GM12864 (cell line): ENCODE results near the gene PHACTR1.
"Not testable (repeated sequence)": the region's sequence is repeated elsewhere in the genome, so short reads cannot be mapped to it uniquely, and the experiment has no call there.

ENCODE experiments used
- DNase-seq: peaks from one replicate; pipeline ENCODE4 v3.0.0-alpha.2; 2011; ENCODE audit warnings: low read depth
- H3K4me3 ChIP-seq: 2 replicates; pipeline ENCODE4 v1.5.1; 2011; ENCODE audit warnings: mild to moderate bottlenecking, low read depth, low read length, control low read depth
- TF ChIP-seq, protein P1 (sequence below): IDR thresholded peaks from 2 replicates; pipeline ENCODE4 v1.5.1; 2011; ENCODE audit warnings: low read depth, mild to moderate bottlenecking, moderate library complexity, low read length, control low read depth, inconsistent platforms; ENCODE audit errors: missing control alignments

The PHACTR1 gene

DNA sequence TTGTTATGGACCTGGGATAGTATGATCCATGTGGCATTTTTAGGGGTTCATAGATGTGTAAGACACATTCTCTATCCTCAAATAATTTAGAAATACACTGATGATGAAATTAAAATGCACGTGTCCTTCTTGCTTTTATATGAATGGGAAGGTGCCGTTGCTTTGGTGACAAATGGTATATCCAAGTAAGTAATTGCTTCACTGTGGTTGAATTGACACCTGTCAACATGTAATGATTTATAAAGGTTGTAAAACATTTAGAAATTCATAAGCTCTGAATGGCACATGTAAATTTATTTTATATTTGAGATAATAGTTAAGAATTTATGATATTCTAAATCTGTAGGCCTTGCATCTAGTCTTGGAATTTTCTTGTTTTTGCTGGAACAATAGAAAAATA lies 227.0 kb downstream of the PHACTR1 start:
- H3K4me3 ChIP-seq = no peak overlapping the region
- TF ChIP-seq, protein P1, sequence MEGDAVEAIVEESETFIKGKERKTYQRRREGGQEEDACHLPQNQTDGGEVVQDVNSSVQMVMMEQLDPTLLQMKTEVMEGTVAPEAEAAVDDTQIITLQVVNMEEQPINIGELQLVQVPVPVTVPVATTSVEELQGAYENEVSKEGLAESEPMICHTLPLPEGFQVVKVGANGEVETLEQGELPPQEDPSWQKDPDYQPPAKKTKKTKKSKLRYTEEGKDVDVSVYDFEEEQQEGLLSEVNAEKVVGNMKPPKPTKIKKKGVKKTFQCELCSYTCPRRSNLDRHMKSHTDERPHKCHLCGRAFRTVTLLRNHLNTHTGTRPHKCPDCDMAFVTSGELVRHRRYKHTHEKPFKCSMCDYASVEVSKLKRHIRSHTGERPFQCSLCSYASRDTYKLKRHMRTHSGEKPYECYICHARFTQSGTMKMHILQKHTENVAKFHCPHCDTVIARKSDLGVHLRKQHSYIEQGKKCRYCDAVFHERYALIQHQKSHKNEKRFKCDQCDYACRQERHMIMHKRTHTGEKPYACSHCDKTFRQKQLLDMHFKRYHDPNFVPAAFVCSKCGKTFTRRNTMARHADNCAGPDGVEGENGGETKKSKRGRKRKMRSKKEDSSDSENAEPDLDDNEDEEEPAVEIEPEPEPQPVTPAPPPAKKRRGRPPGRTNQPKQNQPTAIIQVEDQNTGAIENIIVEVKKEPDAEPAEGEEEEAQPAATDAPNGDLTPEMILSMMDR = no peak
- DNase-seq = no peak

DNA sequence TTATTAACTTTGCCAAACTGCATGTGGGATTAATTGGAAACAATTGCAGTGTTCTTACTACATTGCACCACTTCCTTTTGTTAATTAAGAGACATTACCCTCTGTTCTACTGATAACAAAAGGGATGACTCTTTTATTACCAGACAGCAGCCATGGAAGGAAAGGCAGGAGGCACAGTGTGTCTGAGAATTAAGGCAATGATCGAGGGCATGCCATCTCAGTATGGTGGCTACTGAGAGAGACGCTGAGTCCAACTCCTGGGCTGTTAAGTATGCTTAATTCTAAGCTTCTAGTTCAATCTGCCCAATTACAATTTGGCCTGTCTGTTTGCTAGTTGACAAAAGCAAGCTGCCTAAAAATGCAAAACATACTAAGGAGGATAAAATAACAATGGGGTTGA lies 227.4 kb downstream of the PHACTR1 start:
- H3K4me3 ChIP-seq = no peak overlapping the region
- DNase-seq = no peak
- TF ChIP-seq, protein P1 = no peak

DNA sequence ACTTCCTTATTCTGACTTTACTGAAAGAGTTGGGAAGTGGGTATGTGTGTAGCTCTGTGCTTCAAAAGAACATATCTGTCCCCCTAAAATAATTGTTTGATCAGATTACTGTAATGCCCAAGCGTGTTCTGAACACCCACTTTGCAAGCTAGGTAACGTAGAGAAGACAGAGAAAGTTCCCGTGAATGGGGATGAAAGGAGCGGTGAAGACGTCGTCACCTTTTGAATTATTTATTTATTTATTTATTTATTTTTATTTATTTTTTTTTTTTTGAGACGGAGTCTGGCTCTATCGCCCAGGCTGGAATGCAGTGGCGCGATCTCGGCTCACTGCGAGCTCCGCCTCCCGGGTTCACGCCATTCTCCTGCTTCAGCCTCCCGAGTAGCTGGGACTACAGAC lies 228.0 kb downstream of the PHACTR1 start:
- DNase-seq, H3K4me3 ChIP-seq: not testable (repeated sequence)

DNA sequence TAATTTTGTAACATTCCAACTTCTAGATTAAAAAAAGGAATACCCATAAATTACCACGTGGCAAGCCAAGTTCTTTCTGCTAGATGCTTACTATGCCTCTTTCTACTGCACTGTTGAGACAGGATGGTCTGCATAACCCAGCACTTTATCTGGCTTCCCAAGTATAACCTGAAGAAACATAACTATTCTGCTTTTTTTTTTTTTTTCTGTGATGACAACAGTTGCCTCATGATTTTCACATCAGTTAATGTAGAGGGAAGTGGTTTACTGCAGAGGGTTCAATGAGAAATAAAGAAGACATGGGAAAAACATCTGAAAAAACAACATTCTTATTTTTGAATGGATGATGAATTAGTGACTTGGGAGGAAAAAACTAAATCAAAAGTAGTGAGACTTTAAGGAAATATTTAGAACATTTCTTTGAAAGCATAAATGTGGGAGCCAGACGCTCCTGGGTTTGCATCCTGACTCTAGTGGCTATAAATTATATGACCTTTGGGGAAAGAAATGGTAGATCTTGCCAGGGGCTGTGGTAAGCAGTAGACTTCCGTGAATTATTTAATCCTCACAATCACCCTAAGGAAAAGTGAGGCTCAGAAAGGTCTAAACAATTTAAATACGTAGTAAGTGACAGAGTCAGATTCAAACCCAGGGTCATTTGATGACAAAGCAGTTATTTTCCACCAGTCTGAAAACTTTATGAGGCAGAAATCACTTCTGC lies 230.7 kb downstream of the PHACTR1 start:
- H3K4me3 ChIP-seq = no peak overlapping the region
- DNase-seq = no peak
- TF ChIP-seq, protein P1 = no peak

DNA sequence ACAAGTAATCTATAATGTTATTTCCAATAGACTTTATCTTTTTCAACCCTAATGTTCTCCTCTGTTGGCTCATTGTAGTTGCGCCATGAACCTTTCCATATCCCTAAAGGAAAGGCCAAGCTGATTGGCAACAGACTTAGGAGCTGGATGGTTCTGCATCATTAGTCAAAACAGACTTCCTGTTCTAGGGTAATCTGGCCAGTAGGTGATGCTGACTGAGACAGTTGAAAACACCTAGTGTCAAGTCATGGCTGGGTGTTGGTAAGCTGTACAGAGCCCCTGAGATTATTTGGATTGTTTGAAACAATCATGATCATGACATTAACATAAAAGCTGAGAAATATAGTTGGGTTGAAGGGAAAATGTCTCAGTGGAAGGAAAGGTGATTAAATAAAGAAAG lies 231.4 kb downstream of the PHACTR1 start:
- TF ChIP-seq, protein P1 = no peak
- DNase-seq = no peak
- no peak overlapping the region for H3K4me3 ChIP-seq

DNA sequence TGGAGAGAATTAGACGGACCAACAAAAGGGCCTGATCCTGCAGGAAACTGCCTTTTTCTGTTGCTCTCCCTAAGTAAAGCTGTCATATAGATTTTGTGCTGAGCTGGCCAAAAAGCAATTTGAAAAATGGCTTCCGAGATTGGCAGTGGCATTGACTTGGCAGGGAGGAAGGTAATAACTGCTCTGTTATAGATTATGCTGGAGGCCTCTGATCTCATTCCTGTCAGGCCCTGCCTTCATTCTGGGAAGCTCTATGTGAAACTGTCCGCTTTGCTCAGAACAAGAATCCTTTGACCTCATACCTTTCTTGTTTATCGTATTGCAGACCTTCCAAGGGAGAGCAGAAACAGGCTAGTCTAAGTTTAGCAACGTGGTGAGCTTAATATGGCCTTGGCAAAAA lies 234.4 kb downstream of the PHACTR1 start:
- no peak for DNase-seq
- TF ChIP-seq, protein P1 = no peak
- H3K4me3 ChIP-seq = no peak overlapping the region

DNA sequence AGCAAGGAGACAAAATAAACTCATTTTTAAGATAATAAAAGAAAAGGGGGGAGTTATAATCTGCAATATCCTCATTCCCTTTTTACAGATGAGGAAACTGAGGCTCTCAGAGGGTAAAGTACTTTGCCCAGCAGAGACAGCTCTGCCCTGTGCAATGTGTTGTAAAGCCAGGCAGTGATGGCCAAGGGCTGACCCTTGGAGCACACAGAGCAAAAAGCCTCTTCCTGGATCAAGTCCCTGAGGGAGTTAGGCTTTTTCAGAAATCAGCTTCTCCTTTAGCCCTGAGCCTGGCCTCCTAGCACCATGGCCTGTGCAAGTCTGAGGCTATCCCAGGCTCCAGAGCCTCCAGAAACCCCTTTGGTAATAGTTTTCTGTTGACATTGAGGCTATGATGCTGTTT lies 234.8 kb downstream of the PHACTR1 start:
- TF ChIP-seq, protein P1 = no peak
- no peak overlapping the region for H3K4me3 ChIP-seq
- no peak for DNase-seq
